HG02870 (cell line): ENCODE measurements around the gene EVC.
"Not testable (repeated sequence)": the region's sequence is repeated elsewhere in the genome, so short reads cannot be mapped to it uniquely, and the experiment has no call there.

ENCODE experiments used
- ATAC-seq: cut with Tn5 transposase; IDR thresholded peaks from one replicate; pipeline ENCODE4 v1.9.1; 2021; ENCODE audit warnings: mild to moderate bottlenecking, moderate library complexity; ENCODE audit not compliant: unreplicated experiment

The EVC gene

DNA sequence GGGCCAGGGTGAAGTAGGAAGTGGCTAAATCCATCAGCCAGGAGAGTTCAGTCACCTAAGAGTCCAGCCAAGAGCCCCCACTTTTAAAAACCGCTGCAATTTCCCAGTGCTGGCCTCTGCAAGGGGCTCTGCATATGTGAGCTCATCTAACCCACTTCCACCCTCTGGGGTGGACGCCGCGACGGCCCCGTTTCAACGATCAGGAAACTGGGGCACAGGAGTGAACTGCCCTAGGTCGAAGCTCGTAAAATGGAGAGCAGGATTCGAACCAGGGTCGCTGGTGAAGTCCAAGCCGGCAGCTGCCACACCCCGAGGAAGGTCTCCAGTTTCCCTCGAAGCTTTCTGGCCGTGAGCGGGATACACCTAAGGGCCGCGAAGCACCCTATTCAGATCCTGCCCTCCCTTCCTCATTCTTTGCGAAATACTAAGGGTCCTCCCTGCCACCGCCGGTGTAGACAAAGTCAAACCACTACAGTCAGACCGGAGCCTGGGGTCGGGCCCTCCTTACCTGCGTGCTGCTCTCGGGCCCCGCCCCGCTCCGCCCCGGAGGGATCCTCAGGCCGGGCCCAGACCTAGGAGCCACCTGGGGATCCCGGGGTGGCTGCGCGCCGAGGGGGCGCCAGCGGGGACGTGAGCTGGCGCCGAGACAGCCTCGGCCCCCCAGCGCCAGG, 3.1 kb upstream of the EVC start:
- no peak for ATAC-seq

DNA sequence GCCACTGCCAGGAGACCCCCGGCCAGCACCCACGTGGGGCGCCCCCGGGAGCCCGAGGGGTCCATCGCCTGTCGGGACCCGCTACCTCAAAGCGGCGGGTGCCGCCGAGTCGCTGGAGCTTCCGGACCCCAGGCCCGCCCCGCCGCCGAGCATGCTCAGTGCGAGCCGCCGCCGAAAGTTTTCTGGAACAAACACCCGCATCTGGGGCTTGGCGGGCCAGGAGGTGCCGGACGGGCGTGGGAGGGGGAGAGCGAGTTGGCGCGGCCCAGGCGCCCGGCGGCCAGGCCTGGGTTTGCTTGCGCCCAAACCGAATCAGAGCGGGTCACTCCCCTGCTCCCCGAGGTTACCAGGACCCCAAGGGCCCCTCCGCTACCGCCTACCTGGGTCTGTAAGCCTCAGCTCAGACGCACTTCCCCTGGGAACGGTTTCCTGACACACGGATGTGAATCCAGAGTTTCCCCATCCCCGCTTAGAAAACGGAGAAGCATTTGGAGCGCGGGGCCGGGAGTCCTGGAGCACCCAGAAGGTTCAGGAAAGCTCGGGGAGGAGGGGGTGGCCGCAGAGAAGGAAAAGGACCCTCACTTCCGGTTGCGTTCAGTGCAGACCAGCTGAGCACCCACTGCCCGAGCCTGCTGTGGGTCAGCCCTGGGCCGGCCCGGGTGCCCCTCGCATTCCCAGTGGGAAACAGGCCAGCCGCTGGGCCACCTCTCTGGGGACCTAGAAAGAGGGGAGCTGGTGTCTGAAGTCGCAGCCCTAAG, 2.4 kb upstream of the EVC start, which contains the start of gene EVC2:
EVC2 (minus strand) TSS at position 111 of the 758 bp plus-strand sequence; CDS start at position 65, 46 bp downstream.
- ATAC-seq: no peak

DNA sequence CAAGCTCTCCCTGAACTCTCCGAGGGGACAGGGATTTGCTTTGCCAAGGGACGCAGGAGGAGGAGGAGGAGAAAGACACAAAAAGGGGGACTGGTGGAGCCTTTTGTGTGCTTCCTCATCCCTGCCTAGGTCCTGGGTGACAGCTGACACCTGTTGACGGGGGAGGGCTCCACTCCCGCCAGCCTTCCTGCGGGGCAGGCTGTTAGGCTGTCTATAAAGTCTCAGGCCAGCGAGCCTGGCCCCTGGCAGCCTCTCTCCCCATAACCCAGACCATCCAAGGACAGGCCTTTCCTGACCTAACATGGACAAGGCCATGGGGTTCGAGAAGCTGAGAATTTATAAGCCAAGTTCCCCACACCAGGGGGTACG, 1.8 kb upstream of the EVC start:
- ATAC-seq: no peak

DNA sequence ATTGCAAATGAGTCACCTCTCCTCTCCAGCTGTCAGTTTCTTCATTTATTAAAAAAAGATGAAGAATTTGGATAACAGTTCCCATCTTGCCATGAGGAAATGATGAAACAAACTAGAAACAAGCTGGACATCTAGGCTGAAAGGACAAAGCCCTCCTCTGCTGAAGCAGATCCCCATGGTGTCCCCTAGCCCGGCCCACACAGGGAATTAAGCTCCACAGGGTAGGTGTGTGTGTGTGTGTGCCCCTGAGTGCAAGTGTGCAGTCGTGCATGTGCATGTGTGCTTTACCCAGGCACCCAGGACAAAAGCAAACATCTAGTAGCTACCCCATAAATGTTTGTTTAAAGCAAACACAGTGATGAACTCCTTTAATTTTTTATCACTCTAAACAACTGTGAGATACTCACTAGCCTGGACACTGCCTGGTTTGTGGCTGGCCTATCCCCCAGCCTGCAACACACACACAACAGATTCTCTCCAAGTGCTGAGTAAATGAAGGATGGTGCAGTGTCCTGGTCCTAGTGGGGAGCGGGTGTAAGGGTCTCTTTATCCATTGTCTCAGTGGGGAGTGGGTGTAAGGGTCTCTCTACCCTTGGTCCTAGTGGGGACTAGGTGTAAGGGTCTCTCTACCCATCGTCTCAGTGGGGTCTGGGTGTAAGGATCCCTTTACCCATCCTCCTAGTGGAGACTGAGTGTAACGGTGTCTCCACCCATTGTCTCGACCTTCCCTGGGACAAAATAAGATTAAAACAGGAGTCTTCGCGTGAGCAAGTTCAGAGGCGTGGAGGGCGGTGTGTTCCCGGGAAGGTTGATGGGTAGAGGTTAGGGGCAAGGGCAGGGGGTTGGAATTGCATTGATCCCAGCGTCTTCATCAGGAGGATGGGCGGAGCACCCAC, 688 bp upstream of the EVC start:
- no peak for ATAC-seq

DNA sequence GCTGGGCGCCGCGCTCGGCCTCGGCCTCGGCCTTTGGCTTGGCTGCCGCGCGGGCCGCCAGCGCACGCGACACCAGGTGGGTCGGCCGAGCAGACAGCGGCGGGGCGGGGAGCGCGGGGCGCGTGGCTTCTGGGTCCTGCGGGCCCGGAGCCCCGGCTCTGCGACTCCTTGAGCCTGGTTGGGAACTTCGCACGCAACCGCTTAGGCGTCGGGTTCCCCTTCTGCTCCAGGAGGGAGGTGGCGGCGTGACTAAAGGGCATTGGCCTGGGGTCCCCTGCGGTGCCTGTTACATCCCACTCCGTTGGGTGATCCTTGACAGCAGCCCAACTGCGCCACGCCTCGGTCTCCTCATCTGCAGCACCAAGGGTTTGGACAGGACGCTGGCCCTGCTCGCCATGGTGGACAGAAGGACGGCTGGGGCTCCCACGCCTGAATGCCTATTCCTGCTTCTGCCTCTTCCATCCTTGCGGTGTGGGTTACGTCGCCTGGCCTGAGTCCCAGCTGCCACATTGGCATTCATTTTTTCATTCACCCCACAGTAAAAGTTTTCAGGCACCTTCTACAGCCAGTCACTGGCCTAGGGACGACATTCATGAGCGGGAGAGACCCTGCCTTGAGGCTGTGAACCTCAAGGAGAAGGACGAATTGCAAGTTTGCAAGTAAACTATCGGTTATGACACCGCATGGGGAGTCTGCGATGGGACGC, 631 bp downstream of the EVC start:
- no peak for ATAC-seq

DNA sequence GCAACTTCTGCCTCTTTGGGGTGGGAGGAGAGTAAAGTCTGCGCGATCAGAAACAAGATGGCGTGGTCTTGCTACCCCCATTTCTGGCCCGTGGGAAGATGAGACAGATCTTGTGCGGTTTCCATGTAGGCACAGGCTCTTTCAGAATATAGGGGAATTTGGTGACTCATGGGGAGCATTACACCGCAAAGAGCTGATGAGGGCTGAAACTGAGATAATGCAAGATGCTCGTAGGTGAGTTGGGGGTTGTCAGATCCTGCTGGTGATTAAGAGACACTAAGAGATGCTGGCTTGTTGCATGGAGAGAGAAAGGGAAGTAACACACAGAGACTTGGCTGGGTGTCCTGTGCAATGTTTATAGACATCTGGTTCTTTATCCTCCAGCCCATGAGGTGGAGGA, 1.5 kb downstream of the EVC start:
- ATAC-seq: no peak

DNA sequence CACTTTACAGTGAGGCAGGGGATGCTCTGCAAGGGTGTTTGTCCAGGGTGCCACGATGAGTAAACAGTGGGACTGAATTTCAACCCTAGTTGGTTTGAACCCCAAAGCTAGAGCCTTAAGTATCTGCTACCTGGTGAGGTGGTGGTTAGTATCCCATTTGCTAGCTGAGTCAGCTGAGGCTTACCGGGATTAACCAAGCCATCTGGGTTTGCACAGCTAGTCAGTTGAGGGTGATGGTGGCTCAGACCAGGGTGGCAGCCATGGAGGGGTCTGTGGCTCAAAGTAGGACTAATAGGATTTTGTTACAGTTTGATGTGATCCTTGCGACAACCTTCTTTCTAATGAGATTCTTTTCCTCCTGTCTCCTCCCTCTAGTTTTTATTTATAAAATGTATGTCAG, 1.9 kb downstream of the EVC start:
- no peak for ATAC-seq

DNA sequence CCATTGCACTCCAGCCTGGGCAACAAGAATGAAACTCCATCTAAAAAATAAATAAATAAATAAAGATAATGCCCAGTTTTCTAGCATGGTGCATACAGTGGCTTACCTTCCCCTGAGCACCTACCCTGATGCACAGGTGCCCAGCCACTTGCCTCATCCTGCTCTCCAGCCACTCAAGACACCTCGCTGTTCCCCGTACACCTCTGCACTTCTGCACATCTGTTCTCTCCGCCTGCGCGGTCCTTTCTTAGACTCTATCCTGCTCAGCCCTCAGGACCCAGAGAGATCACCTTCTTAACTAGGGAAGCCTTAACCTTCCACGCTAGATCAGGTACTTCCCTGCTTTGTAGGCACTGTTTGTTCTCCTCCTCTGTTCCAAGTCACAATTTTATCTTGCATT, 2.9 kb downstream of the EVC start:
- ATAC-seq: no peak

DNA sequence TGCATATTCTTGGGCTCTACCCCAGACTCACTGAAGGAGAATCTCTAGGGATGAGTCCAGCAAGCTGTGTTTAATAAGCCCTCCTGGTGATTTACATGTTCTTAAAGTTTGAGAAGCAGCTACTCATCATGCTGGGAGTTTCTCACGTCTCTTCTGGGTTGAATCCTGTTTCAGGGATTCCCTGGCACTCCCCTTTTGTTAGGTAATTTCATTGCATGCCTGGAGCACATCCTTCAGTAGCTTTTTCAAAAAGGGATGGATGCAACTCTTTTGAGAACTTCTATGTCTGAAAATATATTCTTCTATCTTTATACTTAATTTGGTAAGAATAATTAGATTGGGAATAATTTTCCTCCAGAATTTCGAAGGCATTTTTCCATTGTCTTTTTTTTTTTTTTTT, 4.4 kb downstream of the EVC start:
- no peak for ATAC-seq

DNA sequence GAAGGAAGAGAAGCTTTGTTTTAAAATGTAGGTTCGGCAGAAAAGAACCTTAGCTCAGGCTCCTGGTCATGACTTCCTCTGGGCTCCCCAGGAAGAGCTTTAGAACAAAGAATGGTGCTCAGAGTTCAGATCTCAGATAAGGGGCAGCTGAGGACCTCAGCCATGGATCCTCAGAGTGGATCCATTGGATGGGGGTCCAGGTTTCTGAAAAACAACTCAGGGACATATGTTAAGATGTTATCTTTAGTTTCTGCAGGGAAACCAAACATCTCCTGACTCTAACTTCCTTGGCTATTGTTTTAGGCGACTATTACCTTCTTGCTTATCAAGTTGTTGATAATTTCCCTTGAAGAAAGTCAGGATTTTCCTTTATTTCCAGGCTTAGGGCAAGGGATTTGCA, 5.4 kb downstream of the EVC start:
- no peak for ATAC-seq

DNA sequence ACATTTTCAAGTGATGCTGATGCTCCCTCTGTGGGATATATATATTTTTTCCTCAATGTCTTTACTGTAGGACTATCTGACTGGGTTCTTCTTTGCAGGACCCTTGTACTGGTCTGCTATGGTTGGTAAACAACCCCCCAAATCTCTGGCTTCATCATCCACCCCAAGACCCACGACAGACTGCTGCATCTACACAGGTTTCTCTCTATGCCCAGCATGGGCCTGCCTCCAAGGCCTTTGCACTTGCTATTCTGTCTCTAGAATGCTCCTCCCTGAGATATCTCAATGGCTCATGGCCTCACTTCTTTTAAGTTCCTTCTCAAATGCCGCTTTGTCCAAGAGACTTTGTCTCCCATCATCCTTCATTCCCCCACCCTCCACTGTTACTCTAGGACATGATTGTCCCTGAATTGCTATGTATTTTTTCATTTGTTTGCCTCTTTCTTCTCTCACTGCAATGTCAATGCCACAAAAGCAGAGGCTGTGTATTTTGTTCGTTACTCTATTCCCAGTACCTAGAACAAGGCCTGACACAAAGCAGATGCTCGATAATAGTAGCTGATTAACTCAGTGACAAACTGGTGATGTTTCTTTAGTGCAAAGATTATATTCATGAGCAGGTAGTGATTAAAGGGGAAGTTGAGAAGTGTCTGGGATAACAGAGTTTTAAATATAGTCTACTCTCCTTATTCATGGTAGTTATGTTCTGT, 6.6 kb downstream of the EVC start:
- no peak for ATAC-seq

DNA sequence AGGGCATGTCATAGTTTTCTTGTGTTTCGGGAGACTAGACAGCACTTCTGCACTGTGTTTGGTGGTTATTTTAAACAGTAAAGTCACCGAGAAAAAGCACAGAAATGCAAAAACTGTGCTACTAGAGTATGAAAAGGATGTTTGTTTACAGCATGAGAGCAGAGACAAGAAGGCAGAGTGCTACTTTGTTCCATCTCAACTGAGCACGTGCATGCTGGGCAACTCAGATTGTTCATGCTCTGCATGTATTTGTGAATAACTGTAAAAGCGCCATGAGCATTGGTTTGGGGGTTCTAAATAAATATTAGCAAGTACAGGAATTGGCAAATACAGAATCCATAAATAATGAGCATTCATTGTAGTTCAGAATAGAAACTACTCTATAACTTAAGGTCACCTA, 7.4 kb downstream of the EVC start:
- no peak for ATAC-seq

DNA sequence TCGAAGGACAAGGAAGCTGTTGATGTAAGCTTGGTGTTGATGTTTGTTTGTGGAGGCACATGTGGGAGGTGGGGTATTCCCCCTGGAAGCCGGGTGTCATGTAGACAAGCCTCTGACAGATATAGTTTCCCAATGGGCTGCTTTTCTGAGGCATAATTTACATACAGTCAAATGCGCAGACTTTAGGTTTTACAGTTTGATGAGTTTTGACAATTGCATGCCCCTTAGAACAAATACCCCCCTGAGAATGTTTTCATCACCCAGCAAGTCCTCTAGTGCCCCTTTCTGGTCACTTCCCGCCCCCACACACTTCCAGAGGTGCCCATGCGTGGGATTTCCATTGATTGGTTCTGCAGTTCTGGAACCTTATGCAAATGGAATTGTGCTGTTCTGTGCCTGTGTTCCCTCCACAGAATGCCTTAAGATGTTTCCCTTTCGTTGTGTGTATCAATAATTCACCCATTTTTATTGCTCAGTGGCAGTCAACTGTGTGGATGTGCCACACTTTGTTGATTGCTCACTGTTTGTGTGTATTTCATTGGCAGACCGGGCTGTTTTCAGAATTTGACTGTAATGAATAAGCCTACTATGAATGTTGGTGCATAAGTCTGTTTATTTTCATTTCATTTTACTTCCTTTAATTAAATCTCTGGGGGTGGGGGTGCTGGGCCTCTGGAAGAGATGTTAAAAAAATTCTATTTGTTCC, 8.5 kb downstream of the EVC start:
- no peak for ATAC-seq

DNA sequence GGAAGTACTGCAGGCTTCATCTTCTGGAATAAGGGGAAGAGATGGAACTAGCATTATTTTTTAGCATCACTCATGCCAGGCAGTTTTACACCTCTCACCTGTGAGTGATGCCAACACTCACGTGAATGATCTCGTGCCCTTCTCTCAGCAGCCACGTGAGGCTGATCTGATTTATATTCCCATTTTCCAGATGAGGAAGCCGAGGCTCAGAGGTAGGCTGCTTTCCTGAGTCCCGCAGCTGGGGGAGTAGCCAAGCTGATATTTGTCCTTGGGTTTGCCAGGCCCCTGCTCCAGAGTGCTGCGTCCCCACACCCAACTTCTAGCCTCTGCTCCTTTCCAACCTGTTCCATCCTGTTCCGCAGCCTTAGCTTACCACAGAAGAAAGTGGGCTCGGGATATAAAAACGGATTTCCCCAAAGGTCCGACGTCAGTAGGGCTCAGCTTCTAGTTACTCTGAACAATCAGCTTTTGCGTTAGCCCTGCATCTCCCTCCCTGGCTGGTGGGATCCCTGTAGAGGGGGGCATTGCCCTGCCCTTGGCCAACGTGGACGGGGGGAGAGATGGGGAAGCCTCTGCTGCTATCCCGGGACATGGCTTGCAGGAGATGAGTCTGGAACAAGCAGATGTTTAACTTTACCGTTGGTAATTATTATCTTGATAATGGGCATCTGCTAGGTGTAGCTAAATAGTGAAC, 9.3 kb downstream of the EVC start:
- no peak for ATAC-seq

DNA sequence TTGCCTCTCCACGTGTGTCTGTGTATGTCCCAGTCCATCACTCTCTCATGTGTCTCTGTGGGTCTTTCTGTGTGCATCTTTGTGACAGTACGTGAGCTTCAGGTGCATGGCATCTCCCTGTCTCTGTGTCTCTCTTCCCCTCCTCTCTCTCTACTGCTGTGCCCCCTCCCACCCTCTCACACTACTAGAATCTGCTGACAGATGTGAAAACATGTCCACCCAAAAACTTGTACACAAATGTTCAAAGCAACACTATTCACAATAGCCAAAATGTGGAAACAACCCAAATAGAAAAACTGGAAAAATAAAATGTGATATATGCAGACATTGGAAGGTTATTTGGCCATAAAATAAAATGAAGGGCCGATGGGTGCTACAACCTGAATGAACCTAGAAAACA, 10.0 kb downstream of the EVC start:
- no peak for ATAC-seq

DNA sequence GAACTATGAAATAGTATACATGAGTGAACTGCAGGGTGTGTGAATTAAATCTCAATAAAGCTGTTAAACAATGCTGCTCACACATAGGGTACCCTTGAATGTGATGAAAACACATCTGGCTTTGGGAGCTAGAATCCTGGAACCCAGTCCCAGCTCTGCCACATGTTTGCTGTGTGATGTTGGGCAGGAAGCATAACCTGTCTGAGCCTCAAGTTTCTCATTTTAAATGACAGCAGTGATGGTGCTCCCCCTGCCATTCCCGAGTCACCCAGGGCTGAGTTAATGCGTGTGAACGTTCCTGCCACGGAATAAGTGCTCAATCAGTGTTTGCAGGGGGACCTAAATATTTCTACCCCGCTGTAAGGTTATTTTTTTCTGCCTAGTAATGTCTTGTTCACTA, 10.9 kb downstream of the EVC start:
- ATAC-seq: no peak

DNA sequence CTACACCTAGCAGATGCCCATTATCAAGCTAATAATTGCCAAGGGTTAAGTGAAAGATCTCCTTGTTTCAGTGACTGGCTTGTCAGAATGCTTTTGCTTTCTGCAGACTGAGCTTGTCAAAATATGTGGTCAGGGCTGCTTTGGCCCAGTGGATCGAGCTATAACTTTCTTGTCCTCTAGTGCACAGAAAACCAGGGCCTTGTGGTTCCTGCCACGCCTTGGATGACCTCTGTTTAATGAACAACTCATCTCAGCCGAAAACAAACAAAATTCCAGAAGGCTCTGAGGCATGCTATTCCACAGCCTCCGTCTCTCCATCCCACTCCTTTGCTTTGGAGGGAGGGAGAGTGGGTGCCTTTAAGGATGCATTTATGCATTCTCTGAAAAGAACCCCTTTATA, 11.3 kb downstream of the EVC start:
- ATAC-seq: no peak

DNA sequence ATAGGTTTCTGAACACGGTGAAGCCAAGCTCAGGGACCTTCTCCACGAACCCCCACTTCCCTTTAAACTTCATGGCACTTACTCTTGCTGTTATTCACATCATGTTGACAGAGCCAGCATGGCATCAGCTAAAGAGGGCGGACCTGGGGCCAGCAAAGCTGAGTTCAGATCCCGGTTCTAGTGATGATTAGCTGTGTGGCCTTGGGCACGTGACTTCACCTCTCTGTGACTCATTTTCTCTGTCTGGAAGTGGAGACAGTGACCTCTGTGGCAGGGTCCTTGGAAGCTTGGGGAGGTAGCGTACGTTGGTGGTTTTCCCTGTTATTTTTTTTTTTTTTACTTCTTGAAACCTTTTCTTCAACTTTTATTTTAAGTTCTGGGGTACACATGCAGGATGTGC, 13.4 kb downstream of the EVC start:
- no peak for ATAC-seq

DNA sequence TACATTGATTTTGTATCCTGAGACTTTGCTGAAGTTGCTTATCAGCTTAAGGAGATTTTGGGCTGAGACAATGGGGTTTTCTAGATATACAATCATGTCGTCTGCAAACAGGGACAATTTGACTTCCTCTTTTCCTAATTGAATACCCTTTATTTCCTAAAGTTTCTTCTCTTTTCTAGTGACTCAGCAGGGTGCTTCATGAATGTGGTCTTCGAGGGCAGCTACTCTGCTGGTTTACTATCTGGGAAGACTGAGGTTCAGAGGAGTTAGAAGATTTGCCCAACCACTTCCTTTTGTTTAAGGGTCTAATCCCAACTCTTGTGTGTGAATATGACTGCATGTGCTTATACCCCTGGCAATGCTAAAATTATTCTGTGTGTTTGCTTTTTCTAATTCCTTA, 17.4 kb downstream of the EVC start:
- not testable (repeated sequence) for ATAC-seq
